Endometrium (tissue), 2 donors: Measurements from ENCODE around the gene KRTAP9-9.
"Not testable (repeated sequence)": the region's sequence is repeated elsewhere in the genome, so short reads cannot be mapped to it uniquely, and the experiment has no call there.

ENCODE experiments used
- FAIRE-seq: peaks from 2 replicates; lab custom pipeline; 2012; peaks lifted over from hg19 to GRCh38; lab: Jason Lieb, UNC
- donor health status: control.
- donor health status: control.

Gene KRTAP9-9

DNA sequence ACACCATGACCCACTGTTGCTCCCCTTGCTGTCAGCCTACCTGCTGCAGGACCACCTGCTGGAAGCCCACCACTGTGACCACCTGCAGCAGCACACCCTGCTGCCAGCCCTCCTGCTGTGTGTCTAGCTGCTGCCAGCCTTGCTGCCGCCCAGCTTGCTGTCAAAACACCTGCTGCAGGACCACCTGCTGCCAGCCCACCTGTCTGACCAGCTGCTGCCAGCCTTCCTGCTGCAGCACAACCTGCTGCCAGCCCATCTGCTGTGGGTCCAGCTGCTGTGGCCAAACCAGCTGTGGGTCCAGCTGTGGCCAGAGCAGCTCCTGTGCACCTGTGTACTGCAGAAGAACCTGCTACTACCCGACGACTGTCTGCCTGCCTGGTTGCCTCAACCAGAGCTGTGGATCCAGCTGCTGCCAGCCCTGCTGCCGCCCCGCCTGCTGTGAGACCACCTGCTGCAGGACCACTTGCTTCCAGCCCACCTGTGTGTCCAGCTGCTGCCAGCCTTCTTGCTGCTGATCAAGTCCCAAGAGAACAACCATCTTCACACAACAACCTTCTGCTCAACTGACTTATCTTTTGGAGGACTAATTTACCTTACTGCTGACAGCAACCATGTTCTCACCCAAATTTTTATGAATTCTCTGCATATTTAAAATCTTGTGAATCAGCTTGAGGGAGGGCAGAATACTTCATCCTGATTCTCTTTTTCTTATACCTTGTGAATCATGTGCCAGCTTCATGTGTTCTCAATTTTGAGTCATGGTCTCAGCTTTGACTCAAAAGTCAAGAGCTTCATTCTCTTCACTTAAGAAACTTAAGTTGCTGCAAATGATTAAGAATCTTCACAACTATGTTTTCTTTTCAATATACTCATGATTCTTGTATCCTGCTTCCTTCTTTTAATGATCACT lies at the start of gene KRTAP9-9:
Gene KRTAP9-9 (plus strand): TSS at position 4 of the 910 bp plus-strand sequence.
- FAIRE-seq = not testable (repeated sequence)

DNA sequence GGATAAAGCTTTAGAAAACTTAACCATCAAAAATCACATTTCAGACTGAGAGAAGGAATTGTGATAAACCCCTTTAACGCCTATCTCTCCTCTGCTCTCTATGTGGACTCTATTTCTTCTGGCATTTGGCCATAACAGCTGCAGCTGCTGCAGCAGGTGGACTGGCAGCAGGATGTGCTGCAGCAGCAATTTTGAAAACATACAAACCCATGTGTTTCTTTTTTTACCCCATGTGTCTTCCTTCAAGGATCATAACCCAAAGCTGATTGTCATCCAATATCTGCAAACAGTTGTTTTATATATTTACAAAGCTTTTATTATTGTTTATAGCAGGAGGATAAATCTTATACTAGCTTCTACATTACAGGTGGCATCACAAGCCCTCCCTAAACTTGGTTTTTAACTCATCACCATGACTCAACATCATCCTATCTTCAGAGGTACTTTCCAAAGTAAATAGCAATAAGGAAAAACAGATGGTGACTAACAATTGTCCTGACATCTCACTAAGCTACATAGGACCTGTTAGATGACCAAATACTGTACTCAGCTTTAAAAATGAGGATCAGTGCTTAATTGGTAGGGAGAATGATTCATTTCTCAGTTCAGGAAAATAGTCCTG lies 43.2 kb upstream of the KRTAP9-9 start:
- no peak for FAIRE-seq

DNA sequence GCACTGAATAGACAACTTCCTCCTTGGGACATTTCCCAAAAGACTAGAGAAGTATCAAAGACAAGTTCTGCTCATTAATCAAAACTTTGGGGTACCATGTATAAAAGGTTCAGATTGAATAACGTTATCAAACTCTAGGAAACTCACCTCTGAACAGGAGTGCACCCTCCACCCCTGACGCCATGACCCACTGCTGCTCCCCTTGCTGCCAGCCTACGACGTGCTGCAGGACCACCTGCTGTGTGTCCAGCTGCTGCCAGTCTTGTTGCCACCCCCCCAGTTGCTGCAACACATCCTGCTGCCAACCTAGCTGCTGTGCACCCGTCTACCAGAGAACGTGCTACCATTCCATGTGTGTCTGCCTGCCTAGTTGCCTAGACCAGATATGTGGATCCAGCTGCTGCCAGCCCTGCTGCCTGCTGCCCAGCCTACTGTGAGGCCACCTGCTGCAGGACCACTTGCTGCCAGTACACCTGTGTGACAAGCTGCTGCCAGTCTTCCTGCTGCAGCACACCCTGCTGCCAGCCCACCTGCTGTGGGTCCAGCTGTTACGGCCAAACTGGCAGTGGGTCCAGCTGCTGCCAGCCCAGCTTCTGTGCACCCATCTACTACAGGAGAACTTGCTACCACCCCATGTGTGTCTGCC lies 42.5 kb upstream of the KRTAP9-9 start:
- no peak for FAIRE-seq

DNA sequence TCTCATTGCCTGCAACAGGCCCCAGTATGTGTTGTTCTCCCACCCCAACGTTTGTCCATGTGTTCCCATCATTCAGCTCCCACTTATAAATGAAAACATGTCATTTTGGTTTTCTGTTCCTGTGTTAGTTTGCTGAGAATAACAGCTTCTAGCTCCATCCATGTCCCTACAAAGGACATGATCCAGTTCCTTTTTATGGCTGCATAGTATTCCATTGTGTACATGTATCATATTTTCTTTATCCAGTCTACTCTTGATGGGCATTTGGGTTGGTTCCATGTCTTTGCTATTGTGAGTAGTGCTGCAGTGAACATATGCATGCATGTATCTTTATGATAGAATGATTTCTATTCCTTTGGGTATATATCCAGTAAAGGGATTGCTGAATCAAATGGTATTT lies 39.5 kb upstream of the KRTAP9-9 start:
- FAIRE-seq = no peak

DNA sequence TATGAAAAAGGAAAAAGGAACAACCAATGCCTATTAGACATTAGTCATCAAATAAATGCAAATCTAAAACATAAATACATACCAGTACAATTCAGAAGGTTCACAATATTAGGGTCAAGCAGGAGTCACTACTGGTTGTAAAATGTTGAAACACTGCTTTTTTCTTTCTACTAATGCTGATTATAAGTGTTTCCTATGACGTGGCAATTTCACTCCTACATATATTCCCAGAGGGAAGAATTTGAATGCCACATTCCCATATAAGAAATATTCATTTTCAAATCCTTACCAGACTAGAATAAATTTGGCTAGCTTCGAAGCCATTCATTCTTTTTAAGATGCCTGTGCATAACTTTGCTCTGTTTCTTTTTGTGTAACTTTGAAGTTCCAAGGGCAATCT lies 31.4 kb upstream of the KRTAP9-9 start:
- no peak for FAIRE-seq

DNA sequence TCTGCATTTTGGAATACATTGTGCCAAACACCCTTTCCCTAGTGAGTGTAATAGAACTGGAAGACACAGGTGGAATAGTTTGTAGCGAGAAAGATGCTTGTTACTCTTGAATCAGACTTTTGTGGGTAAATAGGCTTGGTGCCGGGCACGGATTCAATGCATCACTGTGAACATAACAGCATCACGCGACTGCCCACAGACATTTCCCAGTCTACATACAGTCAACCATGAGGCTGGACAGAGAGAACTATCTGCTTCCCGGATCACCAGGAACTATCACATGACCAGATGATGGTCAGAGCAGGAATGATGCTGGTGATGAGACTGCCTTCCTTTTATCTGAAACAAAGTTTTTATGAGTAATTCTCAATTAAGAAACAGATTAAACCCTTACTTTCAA lies 29.1 kb upstream of the KRTAP9-9 start:
- no peak for FAIRE-seq

DNA sequence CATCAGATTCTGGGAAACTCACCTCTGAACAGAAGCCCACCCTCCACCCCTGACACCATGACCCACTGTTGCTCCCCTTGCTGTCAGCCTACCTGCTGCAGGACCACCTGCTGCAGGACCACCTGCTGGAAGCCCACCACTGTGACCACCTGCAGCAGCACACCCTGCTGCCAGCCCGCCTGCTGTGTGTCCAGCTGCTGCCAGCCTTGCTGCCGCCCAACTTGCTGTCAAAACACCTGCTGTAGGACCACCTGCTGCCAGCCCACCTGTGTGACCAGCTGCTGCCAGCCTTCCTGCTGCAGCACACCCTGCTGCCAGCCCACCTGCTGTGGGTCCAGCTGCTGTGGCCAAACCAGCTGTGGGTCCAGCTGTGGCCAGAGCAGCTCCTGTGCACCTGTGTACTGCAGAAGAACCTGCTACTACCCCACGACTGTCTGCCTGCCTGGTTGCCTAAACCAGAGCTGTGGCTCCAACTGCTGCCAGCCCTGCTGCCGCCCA lies 28.5 kb upstream of the KRTAP9-9 start, which contains the start of gene KRTAP9-2:
Gene KRTAP9-2 (plus strand): TSS at position 51 of the 498 bp plus-strand sequence. CDS start 7 bp downstream, at position 58.
- not testable (repeated sequence) for FAIRE-seq

DNA sequence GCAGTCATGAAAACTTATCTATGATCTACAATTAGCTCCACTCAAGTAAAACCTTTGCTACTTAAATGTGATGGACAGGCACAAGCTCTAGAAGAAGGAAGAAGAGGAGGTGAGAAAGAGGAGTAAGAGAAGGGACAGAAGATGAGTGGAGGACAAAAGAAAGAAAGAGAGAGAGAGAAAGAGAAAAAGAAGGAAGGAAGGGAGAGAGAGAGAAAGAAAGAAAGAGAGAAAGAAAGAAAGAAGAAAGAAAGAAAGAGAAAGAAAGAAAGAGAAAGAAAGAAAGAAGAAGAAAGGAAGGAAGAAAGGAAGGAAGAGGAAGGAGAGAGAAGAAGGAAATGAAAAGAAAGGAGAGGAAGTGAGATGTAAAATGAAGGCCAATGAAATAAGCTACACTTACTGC lies 25.1 kb upstream of the KRTAP9-9 start:
- no peak for FAIRE-seq

DNA sequence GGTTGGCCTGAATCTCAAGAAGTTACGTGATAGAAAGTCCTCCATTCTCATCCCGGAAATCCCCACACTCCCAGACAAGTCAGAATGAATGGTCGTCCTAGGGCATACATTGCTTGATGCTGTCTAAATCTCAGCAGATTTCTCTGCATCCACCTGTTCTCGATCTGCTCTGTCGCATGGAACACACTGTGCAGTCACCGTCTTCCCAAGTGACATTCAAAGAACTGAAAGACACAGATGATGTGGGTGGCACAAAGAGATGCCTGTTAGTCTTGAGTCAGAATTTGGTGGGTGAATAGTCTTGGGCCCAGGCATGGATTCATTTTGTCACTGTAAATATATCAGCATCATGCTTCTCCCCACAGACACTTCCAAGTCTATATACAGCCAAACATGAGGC lies 23.5 kb upstream of the KRTAP9-9 start:
- FAIRE-seq = no peak

DNA sequence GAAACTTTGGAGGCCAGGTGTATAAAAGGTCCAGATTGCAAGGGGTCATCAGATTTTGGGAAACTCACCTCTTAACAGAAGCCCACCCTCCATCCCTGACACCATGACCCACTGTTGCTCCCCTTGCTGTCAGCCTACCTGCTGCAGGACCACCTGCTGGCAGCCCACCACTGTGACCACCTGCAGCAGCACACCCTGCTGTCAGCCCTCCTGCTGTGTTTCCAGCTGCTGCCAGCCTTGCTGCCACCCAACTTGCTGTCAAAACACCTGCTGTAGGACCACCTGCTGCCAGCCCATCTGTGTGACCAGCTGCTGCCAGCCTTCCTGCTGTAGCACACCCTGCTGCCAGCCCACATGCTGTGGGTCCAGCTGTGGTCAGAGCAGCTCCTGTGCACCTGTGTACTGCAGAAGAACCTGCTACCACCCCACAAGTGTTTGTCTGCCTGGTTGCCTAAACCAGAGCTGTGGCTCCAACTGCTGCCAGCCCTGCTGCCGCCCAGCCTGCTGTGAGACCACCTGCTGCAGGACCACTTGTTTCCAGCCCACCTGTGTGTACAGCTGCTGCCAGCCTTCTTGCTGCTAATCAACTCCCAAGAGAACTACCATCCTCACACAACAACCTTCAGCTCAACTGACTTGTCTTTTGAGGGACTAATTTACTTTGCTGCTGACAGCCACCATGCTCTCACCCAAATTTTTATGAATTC lies 22.6 kb upstream of the KRTAP9-9 start, which contains the start of gene KRTAP9-3:
Gene KRTAP9-3 (plus strand): TSS at position 51 of the 707 bp plus-strand sequence. CDS start 53 bp downstream, at position 104.
- FAIRE-seq = not testable (repeated sequence)

DNA sequence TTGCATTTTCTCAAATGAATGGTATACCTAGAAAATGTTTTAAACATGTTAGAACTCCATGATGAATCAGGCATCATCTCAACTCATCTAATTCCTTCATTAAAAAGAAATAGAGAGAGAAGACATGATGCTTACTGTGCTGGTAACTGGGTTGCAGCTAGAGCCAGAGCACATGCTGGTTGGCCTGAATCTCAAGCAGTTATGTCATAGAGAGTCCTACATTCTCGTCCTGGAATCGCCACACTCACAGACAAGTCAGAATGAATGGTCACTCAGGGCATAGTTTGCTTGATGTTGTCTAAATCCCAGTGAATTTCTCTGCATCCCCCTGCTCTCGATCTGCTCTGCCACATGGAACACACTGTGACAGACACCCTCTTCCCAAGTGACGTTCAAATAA lies 18.1 kb upstream of the KRTAP9-9 start:
- not testable (repeated sequence) for FAIRE-seq

DNA sequence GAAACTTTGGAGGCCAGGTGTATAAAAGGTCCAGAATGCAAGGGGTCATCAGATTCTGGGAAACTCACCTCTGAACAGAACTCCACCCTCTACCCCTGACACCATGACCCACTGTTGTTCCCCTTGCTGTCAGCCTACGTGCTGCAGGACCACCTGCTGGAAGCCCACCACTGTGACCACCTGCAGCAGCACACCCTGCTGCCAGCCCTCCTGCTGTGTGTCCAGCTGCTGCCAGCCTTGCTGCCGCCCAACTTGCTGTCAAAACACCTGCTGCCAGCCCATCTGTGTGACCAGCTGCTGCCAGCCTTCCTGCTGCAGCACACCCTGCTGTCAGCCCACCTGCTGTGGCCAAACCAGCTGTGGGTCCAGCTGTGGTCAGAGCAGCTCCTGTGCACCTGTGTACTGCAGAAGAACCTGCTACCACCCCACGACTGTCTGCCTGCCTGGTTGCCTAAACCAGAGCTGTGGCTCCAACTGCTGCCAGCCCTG lies 17.2 kb upstream of the KRTAP9-9 start, which contains the start of gene KRTAP9-8:
Gene KRTAP9-8 (plus strand): TSS at position 51 of the 489 bp plus-strand sequence. CDS start 53 bp downstream, at position 104.
- FAIRE-seq = not testable (repeated sequence)

DNA sequence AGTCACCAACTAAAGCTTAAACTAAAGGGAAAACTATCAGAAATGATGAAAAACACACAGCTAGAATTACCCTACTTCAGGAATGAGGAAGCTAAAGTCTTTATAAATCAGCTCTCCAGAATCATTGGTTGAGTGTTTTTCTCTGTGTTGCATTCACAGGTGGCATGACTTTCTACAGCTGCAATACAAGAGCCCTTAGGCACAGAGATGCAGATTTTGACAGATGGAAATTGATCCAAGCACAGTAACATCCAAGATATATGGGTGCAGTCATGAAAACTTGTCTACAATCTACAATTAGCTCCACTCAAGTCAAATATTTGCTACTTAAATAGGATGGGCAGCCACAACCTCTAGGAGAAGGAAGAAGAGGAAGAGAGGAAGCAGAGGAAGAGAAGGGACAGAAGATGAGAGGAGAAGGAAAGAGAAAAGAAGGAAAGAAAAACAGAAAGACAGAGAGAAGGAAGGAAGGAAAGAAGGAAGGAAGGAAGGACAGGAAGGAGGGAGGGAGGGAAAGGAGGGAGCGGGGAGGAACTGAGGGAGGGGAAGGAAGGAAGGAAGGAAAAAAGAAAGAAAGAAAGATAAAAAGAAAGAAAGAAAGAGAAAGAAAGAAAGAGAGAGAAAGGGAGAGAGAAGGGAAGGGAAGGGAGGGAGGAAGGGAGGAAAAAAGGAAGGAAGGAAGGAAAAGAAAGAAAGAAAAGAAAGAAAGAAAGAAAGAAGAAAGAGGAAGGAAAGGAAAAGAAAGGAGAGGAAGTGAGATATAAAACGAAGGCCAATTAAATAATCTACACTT lies 8.0 kb upstream of the KRTAP9-9 start:
- not testable (repeated sequence) for FAIRE-seq

DNA sequence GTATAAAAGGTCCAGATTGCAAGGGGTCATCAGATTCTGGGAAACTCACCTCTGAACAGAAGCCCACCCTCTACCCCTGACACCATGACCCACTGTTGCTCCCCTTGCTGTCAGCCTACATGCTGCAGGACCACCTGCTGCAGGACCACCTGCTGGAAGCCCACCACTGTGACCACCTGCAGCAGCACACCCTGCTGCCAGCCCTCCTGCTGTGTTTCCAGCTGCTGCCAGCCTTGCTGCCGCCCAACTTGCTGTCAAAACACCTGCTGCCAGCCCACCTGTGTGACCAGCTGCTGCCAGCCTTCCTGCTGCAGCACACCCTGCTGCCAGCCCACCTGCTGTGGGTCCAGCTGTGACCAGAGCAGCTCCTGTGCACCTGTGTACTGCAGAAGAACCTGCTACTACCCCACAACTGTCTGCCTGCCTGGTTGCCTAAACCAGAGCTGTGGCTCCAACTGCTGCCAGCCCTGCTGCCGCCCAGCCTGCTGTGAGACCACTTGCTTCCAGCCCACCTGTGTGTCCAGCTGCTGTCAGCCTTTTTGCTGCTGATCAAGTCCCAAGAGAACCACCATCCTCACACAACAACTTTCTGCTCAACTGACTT lies 5.4 kb upstream of the KRTAP9-9 start, which contains the start of gene KRTAP9-4:
Gene KRTAP9-4 (plus strand): TSS at position 51 of the 604 bp plus-strand sequence. CDS start 34 bp downstream, at position 85.
- not testable (repeated sequence) for FAIRE-seq

DNA sequence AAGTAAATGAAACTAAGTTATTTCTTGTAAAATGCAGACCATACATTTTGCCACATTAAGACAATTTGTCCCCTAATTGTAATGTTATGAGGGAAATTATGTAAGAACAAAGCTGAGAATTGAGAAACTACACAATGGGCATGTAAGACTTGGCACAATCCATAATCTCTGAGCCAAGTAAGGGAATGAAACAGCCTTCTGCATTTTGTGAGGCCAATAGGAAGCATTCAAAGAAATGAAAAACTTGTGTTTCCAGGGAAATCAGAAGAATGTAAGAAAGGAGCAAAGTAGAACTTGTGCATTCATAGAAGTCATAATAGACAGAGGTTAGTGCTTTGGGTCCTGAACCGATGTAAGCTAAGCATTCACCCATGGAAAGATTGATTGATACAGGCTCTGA lies 3.9 kb upstream of the KRTAP9-9 start:
- no peak for FAIRE-seq

DNA sequence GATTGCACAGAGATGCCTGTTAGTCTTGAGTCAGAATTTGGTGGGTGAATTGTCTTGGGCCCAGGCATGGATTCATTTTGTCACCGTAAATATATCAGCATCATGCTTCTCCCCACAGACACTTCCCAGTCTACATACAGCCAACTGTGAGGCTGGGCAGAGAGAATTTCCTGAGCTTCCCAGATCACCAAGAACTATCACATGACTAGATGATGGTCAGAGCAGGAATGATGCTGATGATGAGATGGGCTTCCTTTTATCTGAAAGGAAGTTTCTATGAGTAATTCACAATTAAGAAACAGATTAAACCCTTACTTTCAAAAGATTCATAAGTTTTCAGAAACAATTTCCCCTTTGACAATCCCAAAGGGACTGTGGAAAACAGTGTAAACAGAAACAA lies 323 bp upstream of the KRTAP9-9 start:
- no peak for FAIRE-seq

DNA sequence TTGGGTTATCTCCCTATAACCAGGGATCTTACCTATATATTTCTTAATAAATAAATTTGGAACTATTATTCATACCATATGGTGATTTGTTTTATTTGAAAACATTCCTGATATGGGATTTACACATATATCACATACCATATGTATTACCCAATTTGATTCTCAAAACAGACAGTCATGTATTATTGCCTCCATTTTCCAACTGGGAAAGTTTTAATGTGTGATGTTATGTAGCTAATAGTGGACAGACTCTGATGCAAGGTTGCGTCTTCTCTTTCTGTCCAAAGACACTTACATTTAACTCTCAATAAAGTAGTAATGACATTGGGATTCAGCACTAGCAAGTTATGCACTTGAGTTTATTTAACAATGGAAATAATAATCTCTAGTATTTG lies 1.1 kb downstream of the KRTAP9-9 start:
- FAIRE-seq = no peak

DNA sequence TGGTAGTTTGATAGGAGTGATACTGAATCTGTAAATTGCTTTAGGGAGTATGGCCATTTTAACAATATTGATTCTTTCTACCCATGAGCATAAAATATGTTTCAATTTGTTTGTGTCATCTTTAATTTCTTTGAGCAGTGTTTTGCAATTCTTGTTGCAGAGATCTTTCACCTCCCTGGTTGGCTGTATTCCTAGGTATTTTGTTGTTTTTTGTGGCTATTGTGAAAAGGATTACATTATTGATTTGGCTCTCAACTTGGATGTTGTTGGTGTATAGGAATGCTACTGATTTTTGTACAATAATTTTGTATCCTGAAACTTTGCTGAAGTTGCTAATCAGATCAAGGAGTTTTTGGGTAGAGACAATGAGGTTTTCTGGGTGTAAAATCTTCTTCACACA lies 3.2 kb downstream of the KRTAP9-9 start:
- no peak for FAIRE-seq

DNA sequence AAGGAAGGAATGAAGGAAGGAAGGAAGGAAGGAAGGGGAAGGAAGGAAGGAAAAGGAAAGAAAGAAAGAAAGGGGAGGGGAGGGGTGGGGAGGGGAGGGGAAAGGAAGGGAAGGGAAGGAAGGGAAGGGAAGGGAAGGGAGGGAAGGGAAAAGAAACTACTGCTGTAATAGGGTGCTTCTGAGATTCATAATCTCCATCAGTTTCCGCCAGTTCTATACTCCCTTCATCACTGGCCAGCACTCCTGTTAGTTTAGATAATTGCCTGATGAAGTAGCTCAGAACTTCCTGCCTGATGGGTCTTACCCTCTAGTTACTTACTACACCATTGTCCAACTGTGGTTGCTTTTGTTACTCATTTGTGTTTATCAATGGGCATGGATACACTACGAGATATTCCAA lies 8.0 kb downstream of the KRTAP9-9 start:
- FAIRE-seq = no peak

DNA sequence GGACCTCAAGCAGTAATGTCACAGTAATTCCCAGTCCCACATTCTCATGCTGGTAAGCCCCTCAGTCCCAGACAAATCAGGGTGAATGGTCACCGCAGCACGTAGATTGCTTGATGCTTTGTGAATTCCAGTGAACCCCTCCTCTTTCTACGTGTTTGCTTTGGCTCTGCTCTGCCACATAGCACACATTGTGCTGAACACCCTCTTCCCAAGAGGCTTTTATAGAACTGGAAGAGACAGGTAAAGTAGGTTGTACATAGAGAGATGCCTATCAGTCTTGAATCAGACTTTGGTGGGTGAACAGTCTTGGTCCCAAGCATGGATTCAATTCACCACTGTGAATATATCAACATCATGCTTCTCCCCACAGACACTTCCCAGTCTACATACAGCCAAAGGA lies 9.4 kb downstream of the KRTAP9-9 start:
- FAIRE-seq = no peak
